HL-60/S4 (cell line): ENCODE data around the gene CYP26B1.

Experiments
- in situ Hi-C: fragments of 300-500 bp; cut with MboI; formaldehyde crosslinking; loops from 2 replicates; pipeline ENCODE4 v1.14.3; 2022; ENCODE audit warnings: low sequenced_read_pairs

The CYP26B1 gene

DNA sequence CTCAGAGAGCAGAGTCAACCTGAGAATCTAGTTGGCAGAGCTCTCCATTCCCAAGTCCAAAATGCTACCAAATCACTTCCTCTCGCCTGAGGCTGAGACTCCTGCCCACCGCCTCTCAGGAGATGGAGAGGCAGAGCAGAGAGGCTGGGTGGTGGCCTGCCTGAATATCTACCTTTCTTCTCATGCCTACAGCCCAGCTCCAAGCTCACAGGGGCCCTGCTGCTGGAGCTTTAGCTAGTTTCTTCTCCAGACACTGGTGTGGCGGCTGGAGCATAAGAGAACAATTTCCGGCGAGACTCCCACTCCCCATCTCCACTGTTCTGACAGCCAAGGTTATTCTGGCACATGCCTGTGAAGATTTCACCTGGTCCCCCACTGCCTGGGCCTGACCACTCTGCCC lies 8.1 kb upstream of the CYP26B1 start:
- in situ Hi-C loops = no loop called here

DNA sequence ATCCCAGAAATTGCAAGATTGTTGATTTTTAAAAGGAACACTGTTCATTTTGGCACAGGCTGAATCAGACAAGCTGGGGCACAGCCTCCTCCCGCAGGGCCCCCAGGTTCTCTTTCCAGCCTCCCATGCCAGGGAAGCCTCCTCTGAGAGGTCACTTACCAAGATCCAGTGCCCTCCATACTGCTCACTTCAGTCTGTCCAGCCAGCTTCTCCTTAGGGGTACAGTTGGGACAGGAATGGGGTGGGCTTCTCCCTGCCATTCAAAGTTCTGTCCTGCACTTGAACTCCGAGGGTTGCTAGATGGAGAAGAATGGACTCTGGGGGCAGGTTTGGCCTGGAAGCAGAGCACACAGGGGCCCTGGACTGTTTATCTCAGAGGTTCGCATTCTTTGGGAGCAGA lies 7.5 kb upstream of the CYP26B1 start:
- in situ Hi-C loops = no loop called here

- in situ Hi-C loops = no loop called here
Measured at GRCh38 chr2:72154386-72154975, 6.8 kb upstream of the CYP26B1 start.

GRCh38 chr2:72153924-72154323 lies 6.3 kb upstream of the CYP26B1 start:
- in situ Hi-C loops = no loop called here

DNA sequence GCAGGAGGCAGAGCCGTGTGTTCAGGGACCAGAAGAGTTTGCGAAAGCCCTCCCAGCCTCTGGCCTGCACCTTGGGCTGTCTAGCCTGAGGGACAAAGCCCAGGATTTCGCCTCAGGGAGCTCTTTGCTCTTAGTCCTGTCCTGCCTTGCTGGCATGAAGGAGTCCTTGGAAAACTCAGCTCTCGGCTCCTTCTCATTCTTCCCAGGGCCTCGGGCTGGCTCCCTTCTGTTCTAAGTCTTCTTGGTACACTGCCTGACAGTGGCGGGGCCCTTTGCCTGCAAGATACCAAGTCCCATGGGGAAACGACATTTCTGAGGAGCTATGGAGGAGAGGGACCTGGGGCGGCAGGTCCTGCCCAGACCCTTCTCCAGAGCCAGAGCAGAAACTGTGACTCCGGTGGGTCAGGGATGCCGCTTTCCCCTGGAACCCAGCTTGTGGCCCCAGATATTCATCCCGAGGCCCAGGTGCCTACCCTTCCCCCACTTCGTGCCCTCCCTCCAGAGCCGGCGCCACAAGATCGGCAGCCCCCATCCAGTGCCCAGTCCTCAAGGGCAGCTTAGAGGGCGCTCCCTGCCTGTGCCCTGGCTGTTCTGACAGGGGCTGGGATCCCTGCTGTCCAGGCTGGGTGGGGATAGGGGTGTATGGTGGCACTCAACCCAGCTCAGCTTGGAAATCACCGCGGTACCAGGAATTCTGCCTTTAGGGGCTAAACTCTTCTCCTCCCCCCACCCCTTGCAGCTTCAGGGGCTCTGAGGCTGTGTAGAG lies 5.5 kb upstream of the CYP26B1 start:
- in situ Hi-C loops = no loop called here

DNA sequence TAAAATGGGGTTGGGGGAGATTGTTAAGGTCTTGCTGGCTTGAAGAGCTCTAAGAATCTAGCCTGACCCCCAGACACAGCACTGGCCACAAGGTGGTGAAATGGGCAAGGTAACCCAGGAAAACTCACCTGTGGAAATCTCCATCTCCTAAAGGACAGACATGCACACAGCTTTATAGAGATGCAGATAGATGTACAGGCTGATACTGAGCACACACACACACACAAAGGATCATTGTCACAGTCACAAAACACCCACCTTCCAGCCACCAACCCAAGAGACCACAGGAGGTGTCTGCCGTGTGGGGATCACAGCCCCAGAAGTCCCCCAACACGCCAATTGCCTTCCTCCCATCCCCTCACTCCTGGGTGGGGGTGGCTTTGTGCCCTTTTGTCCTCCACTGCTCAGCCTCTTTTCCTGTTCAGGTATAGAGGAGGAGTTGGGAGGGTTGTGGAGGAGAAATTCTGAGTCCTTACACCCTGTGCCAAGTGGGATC lies 3.2 kb upstream of the CYP26B1 start:
- in situ Hi-C loops = no loop called here

GRCh38 chr2:72150157-72150860 lies 2.6 kb upstream of the CYP26B1 start:
- in situ Hi-C loops = no loop called here

DNA sequence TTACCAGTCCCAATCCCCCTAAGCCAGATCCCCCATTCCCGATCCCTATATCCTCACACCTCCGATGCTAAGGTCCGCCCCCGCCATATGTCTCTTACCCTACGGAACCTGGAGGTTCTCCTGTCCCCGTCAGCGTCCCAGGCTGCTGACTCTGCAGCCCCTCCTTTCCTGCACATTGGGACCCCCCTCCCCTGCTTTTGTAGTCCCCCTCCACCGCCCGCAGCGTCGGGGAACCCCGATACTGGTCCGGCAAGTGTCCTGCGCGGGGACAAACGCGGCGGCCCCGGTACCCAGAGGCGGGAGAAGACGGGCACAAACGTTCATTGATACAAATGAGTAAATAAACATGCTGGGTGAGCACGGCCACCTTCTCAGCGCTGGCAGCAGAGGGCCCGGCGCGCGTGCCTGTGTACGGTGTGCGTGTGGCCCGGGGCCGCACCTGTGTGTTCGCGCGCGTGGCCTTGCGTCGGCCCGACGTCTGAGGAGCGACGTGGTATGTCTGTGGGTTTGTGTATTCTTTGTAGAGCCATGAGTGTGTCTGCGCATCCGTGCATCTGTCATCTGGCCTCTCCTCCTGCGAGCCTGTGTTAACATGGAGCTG lies 2.0 kb upstream of the CYP26B1 start:
- in situ Hi-C loops = loop anchor here (25.0 kb wide), 1 partner anchor 587 kb away; no protein-coding TSS in a partner anchor

DNA sequence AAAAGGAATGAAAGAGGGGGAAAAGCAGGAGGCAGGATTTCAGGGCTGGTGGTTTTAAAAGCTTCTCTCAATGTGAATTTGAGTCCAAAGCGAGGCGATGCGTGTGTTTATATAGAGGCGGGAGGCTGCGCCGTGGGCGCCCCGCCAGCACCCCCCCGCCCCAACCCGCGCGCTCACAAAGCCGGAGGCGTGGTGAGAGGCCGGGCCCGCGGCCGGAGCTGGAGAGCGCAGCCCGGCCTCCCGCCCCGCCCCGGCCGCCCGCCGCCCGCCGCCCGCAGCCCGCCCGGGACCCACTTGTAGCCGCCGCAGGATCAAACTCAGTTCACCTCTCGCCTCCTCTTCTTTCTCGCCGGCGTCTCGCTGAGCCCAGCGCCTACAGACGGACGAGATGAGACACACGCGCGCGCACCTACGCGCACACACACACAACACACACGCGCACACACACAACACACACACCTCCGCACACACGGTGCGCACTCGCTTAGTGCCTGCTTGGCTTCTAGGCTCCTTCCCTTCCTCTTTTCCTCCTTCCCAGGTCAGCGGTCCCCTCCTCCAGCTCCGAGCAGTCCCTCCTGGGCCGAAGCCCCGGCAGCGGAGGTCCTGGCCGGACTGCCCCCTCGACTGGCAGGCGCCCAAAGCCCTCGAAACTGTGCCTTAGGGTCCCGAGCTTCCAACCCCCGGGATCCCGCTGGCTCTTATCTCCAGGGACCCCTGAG lies 1.3 kb upstream of the CYP26B1 start:
- in situ Hi-C loops = loop anchor here (25.0 kb wide), 1 partner anchor 587 kb away; no protein-coding TSS in a partner anchor

- in situ Hi-C loops = loop anchor here (25.0 kb wide), 1 partner anchor 586 kb away; no protein-coding TSS in a partner anchor
Measured at GRCh38 chr2:72148003-72148836, 558 bp upstream of the CYP26B1 start.

DNA sequence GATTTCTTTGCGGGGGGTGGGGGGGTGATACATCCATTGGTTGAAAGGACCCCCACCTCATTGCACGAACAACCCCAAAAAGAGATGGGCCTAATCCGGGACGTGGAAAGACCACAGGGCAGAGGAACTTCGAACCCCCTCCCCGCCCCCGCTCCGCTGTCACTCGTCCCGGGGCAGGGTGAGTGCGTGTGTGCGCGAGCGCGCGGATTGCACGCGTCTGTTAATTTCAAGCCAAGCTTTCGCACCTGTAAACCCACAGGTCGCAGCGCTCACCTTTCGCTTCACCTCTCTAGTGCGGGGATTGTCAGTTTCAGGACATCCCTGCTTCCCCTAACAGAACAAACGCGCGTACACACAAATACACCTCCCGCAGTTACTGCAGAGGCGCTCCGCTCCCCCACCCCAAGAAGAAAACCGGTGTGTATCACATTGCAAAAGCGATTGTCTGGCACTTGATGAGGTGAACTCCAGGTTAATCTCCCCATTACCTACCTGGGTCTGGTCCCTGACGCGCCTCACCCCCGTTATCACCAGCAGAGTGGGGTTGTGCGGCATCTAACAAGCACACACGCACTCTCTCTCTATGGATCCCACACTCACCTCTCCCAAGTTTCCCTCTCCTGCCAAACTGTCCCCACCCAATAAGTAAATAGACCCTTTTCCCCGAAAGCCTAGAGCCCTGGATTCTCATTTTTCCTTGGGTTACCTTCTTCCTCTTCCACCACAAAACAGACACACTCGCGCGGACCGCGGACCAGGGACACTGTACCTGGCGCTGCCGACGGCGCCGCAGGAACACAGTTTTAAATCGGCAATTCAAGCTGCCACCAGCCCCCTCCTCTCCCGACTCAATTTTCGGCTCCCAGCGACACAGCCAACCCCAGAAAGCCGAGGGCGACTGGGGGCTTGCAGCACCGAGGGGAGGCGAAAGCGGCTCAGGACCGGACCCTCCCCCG lies 1.0 kb downstream of the CYP26B1 start:
- in situ Hi-C loops = loop anchor here (25.0 kb wide), 1 partner anchor 584 kb away; no protein-coding TSS in a partner anchor

GRCh38 chr2:72145658-72146329 lies 1.9 kb downstream of the CYP26B1 start:
- in situ Hi-C loops = loop anchor here (25.0 kb wide), 1 partner anchor 583 kb away; no protein-coding TSS in a partner anchor

- in situ Hi-C loops = loop anchor here (25.0 kb wide), 1 partner anchor 583 kb away; no protein-coding TSS in a partner anchor
Measured at GRCh38 chr2:72145289-72145657, 2.4 kb downstream of the CYP26B1 start.

DNA sequence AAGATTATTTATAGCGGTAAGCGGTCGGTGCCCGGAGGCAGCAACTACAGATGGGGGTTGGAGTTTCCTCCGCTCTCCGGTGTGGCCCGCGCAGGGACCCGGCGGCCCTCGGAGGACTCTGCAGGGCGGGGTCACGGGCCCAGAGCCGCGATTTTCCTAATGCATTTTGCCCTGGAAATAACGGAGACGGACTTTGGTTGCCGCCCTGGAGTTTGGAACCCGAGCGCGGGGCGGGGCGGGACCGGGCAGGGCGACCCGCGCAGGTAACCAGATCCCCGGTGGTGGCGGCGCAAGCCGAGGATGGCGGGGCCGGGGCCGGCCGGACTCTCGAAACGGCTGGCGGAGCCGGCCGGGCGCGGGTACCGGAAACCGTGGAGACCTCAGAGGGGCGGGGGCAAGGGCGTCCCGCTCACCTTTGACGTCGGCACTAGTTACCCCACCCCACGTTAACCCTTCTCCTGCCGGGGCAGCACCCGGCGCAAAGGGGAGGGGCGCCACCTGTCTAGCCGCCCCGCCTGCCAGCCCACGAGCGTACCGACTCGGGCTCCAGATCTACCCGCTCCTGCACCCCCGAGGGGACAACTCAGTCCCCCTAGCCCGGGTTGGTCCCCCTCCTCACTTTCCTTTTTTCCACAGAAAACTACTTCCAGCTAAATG lies 2.9 kb downstream of the CYP26B1 start:
- in situ Hi-C loops = loop anchor here (25.0 kb wide), 1 partner anchor 582 kb away; no protein-coding TSS in a partner anchor

GRCh38 chr2:72144274-72144631 lies 3.4 kb downstream of the CYP26B1 start:
- in situ Hi-C loops = loop anchor here (25.0 kb wide), 1 partner anchor 582 kb away; no protein-coding TSS in a partner anchor

- in situ Hi-C loops = loop anchor here (25.0 kb wide), 1 partner anchor 581 kb away; no protein-coding TSS in a partner anchor
Measured at GRCh38 chr2:72143441-72144273, 4.0 kb downstream of the CYP26B1 start.
